Measurements from ENCODE around the gene ST3GAL2. TPM values are rescaled to one million over a fixed set of nuclear protein-coding genes. Genes with fewer than 3 reads are reported as not detected.
A peak's percentile ranks its signal among the peaks of the same experiment; 100 is the strongest.

The ST3GAL2 gene
- total RNA-seq, 1 experiment from 2014 or later, result 49.4 TPM

GRCh38 chr16:70380919-70381603 is 57.8 kb downstream of the ST3GAL2 start:
- H3K27me3 Mint-ChIP-seq (ENCODE audit: low read depth), result no peaks in the 10 kb centered on the region
- H3K4me3 Mint-ChIP-seq, result peak overlapping the region; percentile 92
- peak overlapping the region; percentile 98 for H3K27ac Mint-ChIP-seq
- ChIA-PET CTCF (interaction anchor here (0.6 to 3.7 kb wide), 24 partner anchors 11 to 273 kb away, joined by 3 to 42 read pairs (median 4); partner anchors contain the start of genes COG4, DDX19A, FCSK and ST3GAL2), POLR2A (interaction anchor here (0.6 to 2.2 kb wide), 26 partner anchors 8 to 272 kb away, joined by 3 to 17 read pairs (median 4); partner anchors contain the start of genes AARS1, COG4, DDX19A and EXOSC6)
- H3K4me1 Mint-ChIP-seq, result peaks cover 16% of the 10 kb centered on the region
- H3K36me3 Mint-ChIP-seq, result peaks cover 21% of the 10 kb centered on the region
- ATAC-seq (peak; percentile 90), DNase-seq (ENCODE audit: low spot score) (peak; percentile 98)
- H3K9me3 Mint-ChIP-seq, result no peaks in the 10 kb centered on the region
- TF ChIP-seq ZNF423 (CRISPR knock-in tag; IDR thresholded peaks at IDR 0.05) (peak; percentile 55; the same call in 1 of the 2 replicates), SP1 (CRISPR knock-in tag; conservative IDR thresholded peaks at IDR 0.05) (peak; percentile 73), NFATC4 (CRISPR knock-in tag; IDR thresholded peaks at IDR 0.05) (no peak), TEAD1 (CRISPR knock-in tag; IDR thresholded peaks at IDR 0.05) (peak; percentile 38), NR3C1 (CRISPR knock-in tag; conservative IDR thresholded peaks at IDR 0.05; ENCODE audit: low read depth) (no peak), GRHL2 (CRISPR knock-in tag; IDR thresholded peaks at IDR 0.05; ENCODE audit: insufficient replicate concordance, severe bottlenecking) (no peak), PRDM15 (CRISPR knock-in tag; IDR thresholded peaks at IDR 0.05) (no peak), CBFB (CRISPR knock-in tag; IDR thresholded peaks at IDR 0.05; ENCODE audit: low read depth) (no peak), ZSCAN18 (CRISPR knock-in tag; IDR thresholded peaks at IDR 0.05) (no peak), GTF2I (CRISPR knock-in tag; conservative IDR thresholded peaks at IDR 0.05) (no peak), ETV6 (CRISPR knock-in tag; IDR thresholded peaks at IDR 0.05) (no peak), CREB1 (CRISPR knock-in tag; IDR thresholded peaks at IDR 0.05) (no peak), E2F4 (CRISPR knock-in tag; IDR thresholded peaks at IDR 0.05; ENCODE audit: borderline replicate concordance, low read depth) (no peak), ESRRA (CRISPR knock-in tag; IDR thresholded peaks at IDR 0.05; ENCODE audit: borderline replicate concordance) (no peak), JUN (CRISPR knock-in tag; IDR thresholded peaks at IDR 0.05) (peak; percentile 72), ATF1 (CRISPR knock-in tag; IDR thresholded peaks at IDR 0.05) (no peak), ERG (CRISPR knock-in tag; IDR thresholded peaks at IDR 0.05) (no peak), ZNF281 (CRISPR knock-in tag; IDR thresholded peaks at IDR 0.05) (0 out of 2 replicates have a peak, but pooled peaks have one; percentile 39), ZNF416 (CRISPR knock-in tag; IDR thresholded peaks at IDR 0.05) (no peak), AFF4 (CRISPR knock-in tag; IDR thresholded peaks at IDR 0.05; ENCODE audit: borderline replicate concordance) (no peak), MLX (CRISPR knock-in tag; IDR thresholded peaks at IDR 0.05) (0 out of 2 replicates have a peak, but pooled peaks have one; percentile 25), RELA (CRISPR knock-in tag; IDR thresholded peaks at IDR 0.05; ENCODE audit: borderline replicate concordance) (no peak)

All from WTC11 (cell line).